Natural killer cell treated with Interleukin-12 subunit alpha and Interleukin-12 subunit beta and Interleukin-15 and Interleukin-18, amount 100 ng/mL, for 72 hours (primary cell): ENCODE results near the gene SERPINB13. TPM values are rescaled to one million over a fixed set of nuclear protein-coding genes. Genes with fewer than 3 reads are reported as not detected.

Source experiments
- ATAC-seq, 2 donors: fragments of 150-1000 bp; cut with Tn5 transposase in 1 of 2; sonication (Bioruptor Pico), chemical (Tn5 transposase) in 1 of 2; 2 replicates each; pipeline ENCODE4 v1.10.0; 2021
- DNase-seq: peaks from one replicate; pipeline ENCODE4 v3.0.0; 2022; ENCODE audit warnings: low spot score
- H3K27ac Mint-ChIP-seq, 2 donors: 1 replicate in 1 of 2; 2 replicates in 1 of 2; pipeline ENCODE4 v1.8.0; 2022; ENCODE audit warnings: mixed read lengths in 2 of 2, mild to moderate bottlenecking in 1 of 2, moderate library complexity in 1 of 2
- H3K27me3 Mint-ChIP-seq, 2 donors: 1 replicate in 1 of 2; 2 replicates in 1 of 2; pipeline ENCODE4 v1.8.0; 2022; ENCODE audit warnings: mixed read lengths in 2 of 2
- H3K36me3 Mint-ChIP-seq: one replicate; pipeline ENCODE4 v1.8.0; 2022; ENCODE audit warnings: mixed read lengths
- H3K4me1 Mint-ChIP-seq, 2 donors: 1 replicate in 1 of 2; 2 replicates in 1 of 2; pipeline ENCODE4 v1.8.0; 2022; ENCODE audit warnings: low read depth in 2 of 2, mixed read lengths in 2 of 2, mild to moderate bottlenecking in 1 of 2
- H3K4me3 Mint-ChIP-seq: one replicate; pipeline ENCODE4 v1.8.0; 2022; ENCODE audit warnings: mixed read lengths
- H3K9me3 Mint-ChIP-seq: 2 replicates; pipeline ENCODE4 v1.8.0; 2022; ENCODE audit warnings: mixed read lengths
- total RNA-seq, 2 donors: library from RNA; stranded (reverse); gene quantifications; one replicate each; pipeline ENCODE4 v1.2.3, GENCODE V29; 2022

Gene SERPINB13
- total RNA-seq = not detected

DNA sequence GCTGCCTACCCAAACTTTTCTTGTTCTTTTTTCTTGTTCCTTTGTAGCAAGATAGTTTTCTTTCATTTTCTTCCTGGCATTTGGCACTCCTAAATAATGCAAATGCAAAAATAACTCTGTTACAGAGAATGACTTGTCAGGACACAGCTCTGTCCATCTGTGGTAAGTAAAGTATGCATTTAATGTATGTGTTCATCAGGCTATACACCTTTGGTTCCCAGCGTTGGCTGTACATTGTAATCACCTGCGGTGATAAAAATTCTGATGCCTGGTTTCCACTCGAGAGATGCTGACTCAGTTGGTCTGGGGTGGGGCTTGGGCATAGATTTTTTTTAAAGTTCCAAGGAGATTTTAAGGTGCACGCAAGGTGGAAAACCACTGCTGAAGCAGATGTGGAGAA, at the start of gene SERPINB13:
Gene SERPINB13, plus strand, starts transcription at position 378 of the 400 bp plus-strand sequence. CDS start 1,325 bp downstream, outside the sequence.
- H3K27me3 Mint-ChIP-seq = peaks cover 28 to 37% of the 10 kb centered on the region in 2 donors
- DNase-seq = no peak

DNA sequence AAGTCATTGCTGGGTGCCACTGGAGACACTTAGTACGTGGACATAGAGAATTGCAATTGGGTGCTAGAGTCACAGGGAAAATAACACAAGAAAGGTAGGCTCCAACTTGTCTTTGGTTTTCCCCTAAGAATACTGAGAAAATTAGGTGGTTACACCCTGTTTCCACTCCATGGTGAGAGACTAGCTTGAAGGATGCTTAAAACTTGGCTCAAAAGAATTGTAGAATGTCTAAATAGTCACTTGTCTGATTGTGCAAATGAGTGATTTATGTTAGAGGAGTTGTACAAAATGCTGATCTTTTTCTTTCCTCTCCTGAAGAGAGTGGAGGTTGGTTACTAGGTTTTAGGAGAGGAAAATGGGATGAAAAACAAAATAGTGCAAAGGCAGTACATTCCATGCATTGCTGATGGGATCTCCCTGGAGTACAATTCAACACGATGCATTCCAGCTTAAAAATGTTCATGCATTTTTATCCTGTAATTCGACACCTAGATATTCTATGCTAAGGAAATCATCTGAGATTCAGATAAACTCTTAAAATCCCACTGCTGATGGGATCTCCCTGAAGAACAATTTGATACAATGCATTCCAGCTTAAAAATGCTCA, 47.1 kb upstream of the SERPINB13 start:
- no peak for DNase-seq
- Mint-ChIP-seq H3K36me3 (no peaks in the 10 kb centered on the region), H3K27me3 (peaks cover 15 to 20% of the 10 kb centered on the region in 2 donors), H3K4me3 (no peak overlapping the region), H3K9me3 (no peaks in the 10 kb centered on the region), H3K27ac (no peak overlapping the region), H3K4me1 (no peaks in the 10 kb centered on the region)
- ATAC-seq = no peak

More for the DNA sequence above, at the start of gene SERPINB13:
- H3K4me3 Mint-ChIP-seq = no peak within 1 kb of the TSS
- no peak within 1 kb of the TSS for H3K27ac Mint-ChIP-seq
- no peaks in the 10 kb centered on the region for H3K9me3 Mint-ChIP-seq
- no peaks in the 10 kb centered on the region for H3K4me1 Mint-ChIP-seq
- no peaks in the 10 kb centered on the region for H3K36me3 Mint-ChIP-seq
- ATAC-seq = no peak

- Mint-ChIP-seq H3K9me3 (no peaks in the 10 kb centered on the region), H3K4me1 (no peaks in the 10 kb centered on the region), H3K36me3 (no peaks in the 10 kb centered on the region), H3K27me3 (peaks cover 21 to 33% of the 10 kb centered on the region in 2 donors), H3K4me3 (no peak within 1 kb of the TSS), H3K27ac (no peak within 1 kb of the TSS)
- no peak for ATAC-seq
- DNase-seq = no peak
Measured at GRCh38 chr18:63542069-63542468, 45.1 kb upstream of the SERPINB13 start, which contains the start of gene SERPINB12. TSS of gene SERPINB12 (plus strand) at chr18:63542369. CDS start at chr18:63556160, 13,791 bp downstream.

DNA sequence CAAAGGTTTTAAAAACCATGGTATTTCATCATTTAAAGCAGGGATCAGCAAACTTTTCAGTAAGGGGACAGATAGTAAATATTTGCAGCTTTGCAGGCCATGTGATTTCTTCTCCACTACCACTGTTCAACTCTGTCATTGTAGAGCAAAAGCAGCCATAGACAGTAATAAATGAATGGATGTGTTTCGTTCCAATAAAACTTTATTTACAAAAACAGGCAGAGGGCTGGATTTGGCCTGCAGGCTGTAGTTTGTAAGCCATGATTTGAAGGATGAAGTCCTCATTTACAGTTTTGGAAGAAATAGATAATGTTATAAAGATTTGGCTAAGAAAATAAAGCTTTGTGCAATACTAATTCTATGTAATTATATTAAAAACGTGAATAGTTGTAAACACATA, 43.1 kb upstream of the SERPINB13 start:
- Mint-ChIP-seq H3K27ac (no peak overlapping the region), H3K4me1 (no peaks in the 10 kb centered on the region), H3K4me3 (no peak overlapping the region), H3K36me3 (no peaks in the 10 kb centered on the region), H3K27me3 (peaks cover 22 to 37% of the 10 kb centered on the region in 2 donors), H3K9me3 (no peaks in the 10 kb centered on the region)
- DNase-seq (no peak), ATAC-seq (no peak)

- Mint-ChIP-seq H3K27me3 (peaks cover 19 to 33% of the 10 kb centered on the region in 2 donors), H3K4me3 (no peak overlapping the region), H3K4me1 (no peaks in the 10 kb centered on the region), H3K36me3 (no peaks in the 10 kb centered on the region), H3K9me3 (no peaks in the 10 kb centered on the region), H3K27ac (no peak overlapping the region)
- DNase-seq (no peak), ATAC-seq (no peak)
Measured at GRCh38 chr18:63545000-63545399, 42.1 kb upstream of the SERPINB13 start.

- no peak for ATAC-seq
- Mint-ChIP-seq H3K36me3 (no peaks in the 10 kb centered on the region), H3K27ac (no peak overlapping the region), H3K9me3 (no peaks in the 10 kb centered on the region), H3K4me3 (no peak overlapping the region), H3K4me1 (no peaks in the 10 kb centered on the region), H3K27me3 (peaks cover 20 to 36% of the 10 kb centered on the region in 2 donors)
- no peak for DNase-seq
Measured at GRCh38 chr18:63550068-63550467, 37.1 kb upstream of the SERPINB13 start.

DNA sequence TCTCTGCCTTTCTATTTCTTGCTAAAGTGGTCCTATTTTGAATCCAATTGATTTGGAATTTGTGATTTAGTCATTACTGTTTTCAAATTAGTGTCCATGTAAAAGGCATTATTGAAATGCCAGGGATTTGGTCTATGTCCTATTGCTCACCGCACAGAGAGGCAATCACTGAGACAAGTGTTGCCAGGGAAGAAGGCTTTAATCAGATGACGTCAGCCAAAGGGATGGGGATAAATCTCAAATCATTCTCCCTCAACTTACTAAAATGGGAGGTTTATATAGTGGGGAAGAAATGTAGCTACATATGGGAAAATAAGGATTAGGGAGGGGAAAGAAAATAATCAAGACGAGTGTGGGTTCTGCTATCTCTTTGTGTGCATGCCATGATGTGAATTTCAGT, 35.4 kb upstream of the SERPINB13 start:
- H3K9me3 Mint-ChIP-seq = no peaks in the 10 kb centered on the region
- no peak for ATAC-seq
- H3K36me3 Mint-ChIP-seq = no peaks in the 10 kb centered on the region

DNA sequence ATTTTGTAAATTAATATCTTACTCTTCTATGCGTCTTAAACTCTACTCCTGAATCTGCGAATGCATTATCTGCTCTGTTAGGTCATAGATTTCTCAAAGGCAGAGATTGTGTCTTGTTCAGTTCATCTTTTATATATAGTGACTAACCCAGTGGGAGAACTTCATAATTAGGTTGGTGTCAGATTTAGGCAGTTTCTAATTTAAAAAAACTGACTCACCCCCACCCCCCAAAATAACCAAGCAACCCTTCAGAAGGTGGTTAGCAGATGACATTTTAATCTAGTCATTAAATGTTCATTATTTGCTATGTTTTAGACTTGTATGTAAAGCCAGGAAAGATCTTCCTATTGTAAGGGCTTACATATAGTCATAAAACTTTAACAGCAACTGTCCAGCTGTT, 34.6 kb upstream of the SERPINB13 start:
- no peaks in the 10 kb centered on the region for H3K36me3 Mint-ChIP-seq
- H3K4me3 Mint-ChIP-seq = no peak overlapping the region
- H3K27me3 Mint-ChIP-seq = peaks cover 16 to 22% of the 10 kb centered on the region in 2 donors
- H3K9me3 Mint-ChIP-seq = no peaks in the 10 kb centered on the region
- H3K4me1 Mint-ChIP-seq = no peaks in the 10 kb centered on the region
- no peak overlapping the region for H3K27ac Mint-ChIP-seq
- DNase-seq = no peak
- no peak for ATAC-seq

More for the DNA sequence above, 35.4 kb upstream of the SERPINB13 start:
- no peak for DNase-seq
- Mint-ChIP-seq H3K4me3 (no peak overlapping the region), H3K4me1 (no peaks in the 10 kb centered on the region), H3K27ac (no peak overlapping the region), H3K27me3 (peaks cover 16 to 27% of the 10 kb centered on the region in 2 donors)

- no peaks in the 10 kb centered on the region for H3K9me3 Mint-ChIP-seq
- peaks cover 15 to 17% of the 10 kb centered on the region in 2 donors for H3K27me3 Mint-ChIP-seq
- no peaks in the 10 kb centered on the region for H3K36me3 Mint-ChIP-seq
- no peaks in the 10 kb centered on the region for H3K4me1 Mint-ChIP-seq
- DNase-seq (no peak), ATAC-seq (no peak)
- H3K27ac Mint-ChIP-seq = no peak overlapping the region
- H3K4me3 Mint-ChIP-seq = no peak overlapping the region
Measured at GRCh38 chr18:63553081-63553480, 34.1 kb upstream of the SERPINB13 start.

GRCh38 chr18:63559567-63560491, 27.3 kb upstream of the SERPINB13 start:
- H3K4me3 Mint-ChIP-seq = no peak overlapping the region
- H3K27ac Mint-ChIP-seq = no peak overlapping the region
- no peaks in the 10 kb centered on the region for H3K9me3 Mint-ChIP-seq
- ATAC-seq = no peak
- H3K36me3 Mint-ChIP-seq = no peaks in the 10 kb centered on the region
- DNase-seq = no peak
- H3K4me1 Mint-ChIP-seq = no peaks in the 10 kb centered on the region
- peaks cover 4 to 16% of the 10 kb centered on the region in 2 donors for H3K27me3 Mint-ChIP-seq

DNA sequence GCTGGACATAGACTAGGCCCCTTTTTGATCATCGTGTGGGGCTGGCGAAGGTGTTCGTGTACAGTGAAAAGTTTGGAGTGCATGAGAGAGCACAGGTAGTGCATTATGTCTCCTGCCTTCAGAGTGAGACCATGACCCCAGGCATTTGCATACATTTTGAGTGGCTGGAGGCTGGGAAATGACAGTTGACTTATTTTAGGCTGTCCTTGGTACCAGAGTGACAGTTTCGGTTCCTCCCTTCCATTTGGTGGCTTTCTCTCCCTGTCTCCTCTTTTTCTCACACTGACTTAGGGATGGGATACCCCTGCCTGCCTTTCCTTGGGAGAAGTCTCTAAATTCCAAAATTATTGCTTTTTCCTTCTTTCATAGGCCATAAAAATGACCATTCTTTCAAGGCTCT, 24.9 kb upstream of the SERPINB13 start:
- peaks cover 6 to 16% of the 10 kb centered on the region in 2 donors for H3K27me3 Mint-ChIP-seq
- no peaks in the 10 kb centered on the region for H3K36me3 Mint-ChIP-seq
- no peaks in the 10 kb centered on the region for H3K9me3 Mint-ChIP-seq
- H3K4me3 Mint-ChIP-seq = no peak overlapping the region
- no peak for ATAC-seq
- no peak for DNase-seq
- no peaks in the 10 kb centered on the region for H3K4me1 Mint-ChIP-seq
- H3K27ac Mint-ChIP-seq = no peak overlapping the region

DNA sequence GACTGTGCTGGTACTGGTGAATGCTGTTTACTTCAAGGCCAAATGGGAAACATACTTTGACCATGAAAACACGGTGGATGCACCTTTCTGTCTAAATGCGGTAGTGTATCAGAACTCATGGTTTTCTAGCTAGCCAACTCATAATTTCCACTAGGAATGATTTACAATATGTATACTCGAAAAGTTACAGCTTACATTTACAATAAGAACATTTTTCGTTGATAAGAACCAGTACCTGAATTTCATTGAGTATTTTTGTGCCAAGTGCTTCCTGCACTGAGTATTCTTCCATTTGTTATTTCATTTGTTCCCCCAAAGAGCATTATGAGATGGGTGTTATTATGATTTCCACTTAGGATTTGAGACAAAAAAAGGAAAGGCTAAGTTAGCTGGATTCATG, 23.1 kb upstream of the SERPINB13 start:
- no peak for ATAC-seq
- Mint-ChIP-seq H3K9me3 (no peaks in the 10 kb centered on the region), H3K4me1 (no peaks in the 10 kb centered on the region), H3K4me3 (no peak overlapping the region), H3K27ac (no peak overlapping the region), H3K36me3 (no peaks in the 10 kb centered on the region), H3K27me3 (peaks cover 3 to 19% of the 10 kb centered on the region in 2 donors)
- no peak for DNase-seq

DNA sequence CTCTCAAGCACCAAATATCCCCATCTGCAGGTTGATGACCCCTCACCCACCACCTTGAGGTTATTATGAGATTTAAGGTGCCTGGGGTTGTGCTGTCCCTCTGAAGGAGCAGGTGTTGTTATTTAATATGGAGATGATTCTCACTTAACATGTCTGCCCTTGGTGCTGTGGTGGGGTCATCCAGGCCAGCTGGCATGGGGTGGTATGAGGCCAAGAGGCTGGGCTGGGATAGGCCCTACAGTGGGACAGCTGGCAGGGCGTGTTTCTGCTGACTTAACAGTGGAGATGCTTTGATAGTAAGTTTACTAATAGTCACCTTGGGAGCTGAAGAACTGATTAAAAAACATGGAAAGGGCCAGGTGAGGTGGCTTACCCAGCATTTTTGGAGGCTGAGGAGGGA, 22.6 kb upstream of the SERPINB13 start:
- H3K27me3 Mint-ChIP-seq = peaks cover 3 to 14% of the 10 kb centered on the region in 2 donors
- no peak for ATAC-seq
- H3K4me3 Mint-ChIP-seq = no peak overlapping the region
- H3K36me3 Mint-ChIP-seq = no peaks in the 10 kb centered on the region
- no peaks in the 10 kb centered on the region for H3K9me3 Mint-ChIP-seq
- no peak overlapping the region for H3K27ac Mint-ChIP-seq
- no peak for DNase-seq
- no peaks in the 10 kb centered on the region for H3K4me1 Mint-ChIP-seq

GRCh38 chr18:63567276-63567675, 19.9 kb upstream of the SERPINB13 start:
- DNase-seq (no peak), ATAC-seq (no peak)
- no peaks in the 10 kb centered on the region for H3K4me1 Mint-ChIP-seq
- no peaks in the 10 kb centered on the region for H3K9me3 Mint-ChIP-seq
- H3K27ac Mint-ChIP-seq = no peak overlapping the region
- H3K36me3 Mint-ChIP-seq = no peaks in the 10 kb centered on the region
- H3K4me3 Mint-ChIP-seq = no peak overlapping the region
- peaks cover 14 to 32% of the 10 kb centered on the region in 2 donors for H3K27me3 Mint-ChIP-seq
